ENCODE measurements around the gene CDH11.

CDH11 gene

GRCh38 chr16:64977206-64977920 lies 144.5 kb downstream of the CDH11 start:
- Histone ChIP-seq H3K79me2 (ENCODE audit: low read length) (no peaks in the 10 kb centered on the region), H3K36me3 (replicated peaks; ENCODE audit: low read depth, low read length) (no peaks in the 10 kb centered on the region), H3K27me3 (ENCODE audit: low read depth, low read length) (no peaks in the 10 kb centered on the region), H3K27ac (ENCODE audit: low read length) (no peak overlapping the region), H3K4me2 (ENCODE audit: low read length) (no peak overlapping the region), H3K4me3 (ENCODE audit: low read length) (no peak overlapping the region), H3K9ac (ENCODE audit: low read length) (no peak overlapping the region), H4K20me1 (ENCODE audit: insufficient read depth, low read length) (no peaks in the 10 kb centered on the region; the same call in 1 of the 2 replicates), H2AFZ (ENCODE audit: low read depth, low read length) (no peak overlapping the region), H3K4me1 (ENCODE audit: low read length) (no peaks in the 10 kb centered on the region), H3K9me3 (ENCODE audit: insufficient read depth, low read length) (no peaks in the 10 kb centered on the region)
- TF ChIP-seq CTCF (IDR thresholded peaks at IDR 0.05; ENCODE audit: low read depth, low read length) (no peak), EZH2phosphoT487 (IDR thresholded peaks at IDR 0.05; ENCODE audit: low read depth) (no peak)

- TF ChIP-seq CTCF (IDR thresholded peaks at IDR 0.05; ENCODE audit: low read depth, low read length) (no peak), EZH2phosphoT487 (IDR thresholded peaks at IDR 0.05; ENCODE audit: low read depth) (no peak)
- Histone ChIP-seq H4K20me1 (ENCODE audit: insufficient read depth, low read length) (no peaks in the 10 kb centered on the region; the same call in 1 of the 2 replicates), H3K79me2 (ENCODE audit: low read length) (no peaks in the 10 kb centered on the region), H3K4me3 (ENCODE audit: low read length) (no peak overlapping the region), H3K4me2 (ENCODE audit: low read length) (no peak overlapping the region), H3K9me3 (ENCODE audit: insufficient read depth, low read length) (no peaks in the 10 kb centered on the region), H3K36me3 (replicated peaks; ENCODE audit: low read depth, low read length) (no peaks in the 10 kb centered on the region), H3K27me3 (ENCODE audit: low read depth, low read length) (no peaks in the 10 kb centered on the region), H3K4me1 (ENCODE audit: low read length) (no peaks in the 10 kb centered on the region), H2AFZ (ENCODE audit: low read depth, low read length) (no peak overlapping the region), H3K9ac (ENCODE audit: low read length) (no peak overlapping the region), H3K27ac (ENCODE audit: low read length) (no peak overlapping the region)
Observed at GRCh38 chr16:64975821-64976220, 146.0 kb downstream of the CDH11 start.

GRCh38 chr16:64974381-64974780 lies 147.5 kb downstream of the CDH11 start:
- Histone ChIP-seq H3K4me3 (ENCODE audit: low read length) (no peak overlapping the region), H3K27me3 (ENCODE audit: low read depth, low read length) (no peaks in the 10 kb centered on the region), H3K9ac (ENCODE audit: low read length) (no peak overlapping the region), H3K9me3 (ENCODE audit: insufficient read depth, low read length) (no peaks in the 10 kb centered on the region), H3K4me1 (ENCODE audit: low read length) (no peaks in the 10 kb centered on the region), H4K20me1 (ENCODE audit: insufficient read depth, low read length) (no peaks in the 10 kb centered on the region; the same call in 1 of the 2 replicates), H3K79me2 (ENCODE audit: low read length) (no peaks in the 10 kb centered on the region), H3K36me3 (replicated peaks; ENCODE audit: low read depth, low read length) (no peaks in the 10 kb centered on the region), H2AFZ (ENCODE audit: low read depth, low read length) (no peak overlapping the region), H3K27ac (ENCODE audit: low read length) (no peak overlapping the region), H3K4me2 (ENCODE audit: low read length) (no peak overlapping the region)
- TF ChIP-seq EZH2phosphoT487 (IDR thresholded peaks at IDR 0.05; ENCODE audit: low read depth) (no peak), CTCF (IDR thresholded peaks at IDR 0.05; ENCODE audit: low read depth, low read length) (no peak)

GRCh38 chr16:64973171-64973570 lies 148.7 kb downstream of the CDH11 start:
- Histone ChIP-seq H3K4me3 (ENCODE audit: low read length) (no peak overlapping the region), H3K4me2 (ENCODE audit: low read length) (no peak overlapping the region), H3K27ac (ENCODE audit: low read length) (no peak overlapping the region), H2AFZ (ENCODE audit: low read depth, low read length) (no peak overlapping the region), H3K79me2 (ENCODE audit: low read length) (no peaks in the 10 kb centered on the region), H3K9ac (ENCODE audit: low read length) (no peak overlapping the region), H3K27me3 (ENCODE audit: low read depth, low read length) (no peaks in the 10 kb centered on the region), H4K20me1 (ENCODE audit: insufficient read depth, low read length) (no peaks in the 10 kb centered on the region; the same call in 1 of the 2 replicates), H3K36me3 (replicated peaks; ENCODE audit: low read depth, low read length) (no peaks in the 10 kb centered on the region), H3K4me1 (ENCODE audit: low read length) (no peaks in the 10 kb centered on the region), H3K9me3 (ENCODE audit: insufficient read depth, low read length) (no peaks in the 10 kb centered on the region)
- TF ChIP-seq EZH2phosphoT487 (IDR thresholded peaks at IDR 0.05; ENCODE audit: low read depth) (no peak), CTCF (IDR thresholded peaks at IDR 0.05; ENCODE audit: low read depth, low read length) (no peak)
